ENCODE data around the gene C17orf75.
"Not testable (repeated sequence)": the region's sequence is repeated elsewhere in the genome, so short reads cannot be mapped to it uniquely, and the experiment has no call there.

Gene C17orf75

GRCh38 chr17:32342603-32343325 lies 791 bp upstream of the C17orf75 start:
- peak; percentile 57 for DNase-seq

GRCh38 chr17:32341141-32341856 lies 674 bp downstream of the C17orf75 start:
- peak; percentile 74 for DNase-seq

- DNase-seq = no peak
Observed at GRCh38 chr17:32335687-32336086, 6.3 kb downstream of the C17orf75 start.

GRCh38 chr17:32335046-32335445 lies 6.9 kb downstream of the C17orf75 start:
- no peak for DNase-seq

GRCh38 chr17:32333187-32333586 lies 8.8 kb downstream of the C17orf75 start:
- no peak for DNase-seq

- DNase-seq = no peak
Observed at GRCh38 chr17:32331243-32332040, 10.5 kb downstream of the C17orf75 start.

GRCh38 chr17:32330147-32330546 lies 11.8 kb downstream of the C17orf75 start:
- no peak for DNase-seq

- no peak for DNase-seq
Observed at GRCh38 chr17:32327911-32328310, 14.1 kb downstream of the C17orf75 start.

- DNase-seq = no peak
Observed at GRCh38 chr17:32323811-32324491, 18.0 kb downstream of the C17orf75 start.

- no peak for DNase-seq
Observed at GRCh38 chr17:32323046-32323445, 18.9 kb downstream of the C17orf75 start.

GRCh38 chr17:32320847-32321246 lies 21.1 kb downstream of the C17orf75 start:
- DNase-seq = no peak

GRCh38 chr17:32320080-32320479 lies 21.9 kb downstream of the C17orf75 start:
- DNase-seq = not testable (repeated sequence)

- DNase-seq = peak; percentile 93
Observed at GRCh38 chr17:32319548-32319905, 22.4 kb downstream of the C17orf75 start.

GRCh38 chr17:32318071-32318470 lies 23.9 kb downstream of the C17orf75 start:
- DNase-seq = no peak

GRCh38 chr17:32317353-32317752 lies 24.6 kb downstream of the C17orf75 start:
- DNase-seq = no peak

GRCh38 chr17:32316653-32317052 lies 25.3 kb downstream of the C17orf75 start:
- not testable (repeated sequence) for DNase-seq

GRCh38 chr17:32315171-32315570 lies 26.8 kb downstream of the C17orf75 start:
- no peak for DNase-seq

- DNase-seq = no peak
Observed at GRCh38 chr17:32314636-32315035, 27.3 kb downstream of the C17orf75 start.

- no peak for DNase-seq
Observed at GRCh38 chr17:32311028-32311536, 30.9 kb downstream of the C17orf75 start.

GRCh38 chr17:32307658-32308057 lies 34.3 kb downstream of the C17orf75 start:
- DNase-seq = no peak

- DNase-seq = no peak
Observed at GRCh38 chr17:32305049-32305448, 36.9 kb downstream of the C17orf75 start.

GRCh38 chr17:32303781-32304288 lies 38.1 kb downstream of the C17orf75 start:
- no peak for DNase-seq
